ENCODE data around the gene MARK3. TPM values are rescaled to one million over a fixed set of nuclear protein-coding genes. Genes with fewer than 3 reads are reported as not detected.

MARK3 gene
- total RNA-seq: 10 to 100 TPM; 68.4 to 69.2 TPM

- intact Hi-C loops (cut with micrococcal nuclease): loop anchor here (5.0 kb wide), 1 partner anchor 48 kb away; no protein-coding TSS in a partner anchor
- peak; percentile 98 for DNase-seq
- H3K4me3 Mint-ChIP-seq: peak within 1 kb of the TSS; percentile 99
- H3K36me3 Mint-ChIP-seq (ENCODE audit: low read depth): peaks cover 16% of the 10 kb centered on the region
- peak; percentile 90 for ATAC-seq
- no peaks in the 10 kb centered on the region for H3K9me3 Mint-ChIP-seq
- peaks cover 34% of the 10 kb centered on the region for H3K4me1 Mint-ChIP-seq (ENCODE audit: low read depth)
- peak within 1 kb of the TSS; percentile 93 for H3K27ac Mint-ChIP-seq
- ChIA-PET POLR2A (interaction anchor here (0.6 to 1.9 kb wide), 8 partner anchors 12 to 56 kb away, joined by 3 to 10 read pairs (median 4); no protein-coding TSS in a partner anchor), CTCF (interaction anchor here (0.6 to 1.7 kb wide), 4 partner anchors 7 to 22 kb away, joined by 3 to 5 read pairs (median 3); no protein-coding TSS in a partner anchor)
- peaks cover 4% of the 10 kb centered on the region for H3K27me3 Mint-ChIP-seq
- no peak for TF ChIP-seq CTCF (IDR thresholded peaks at IDR 0.05)
Observed at GRCh38 chr14:103385152-103385928, at the start of gene MARK3. MARK3 (plus strand) TSS chr14:103385415; CDS start chr14:103386030, 615 bp downstream.

DNA sequence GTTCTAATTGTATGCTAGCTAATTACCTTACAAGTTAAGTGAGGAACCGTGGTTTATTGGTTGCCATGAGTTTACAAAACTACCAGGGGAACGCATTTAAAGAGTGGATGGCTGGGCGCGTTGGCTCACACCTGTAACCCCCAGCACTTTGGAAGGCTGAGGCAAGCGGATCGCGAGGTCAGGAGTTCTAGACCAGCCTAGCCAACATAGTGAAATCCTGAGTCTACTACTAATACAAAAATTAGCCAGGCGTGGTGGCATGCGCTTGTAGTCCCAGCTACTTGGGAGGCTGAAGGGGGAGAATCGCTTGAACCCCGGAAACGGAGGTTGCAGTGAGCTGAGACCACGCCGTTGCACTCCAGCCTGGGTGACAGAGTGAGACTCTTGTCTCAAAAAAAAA is 49.0 kb upstream of the MARK3 start:
- peaks cover 61% of the 10 kb centered on the region for H3K36me3 Mint-ChIP-seq (ENCODE audit: low read depth)
- intact Hi-C loops (cut with micrococcal nuclease): loop anchor here (5.0 kb wide), 1 partner anchor 51 kb away; the partner anchor contains the start of gene MARK3

DNA sequence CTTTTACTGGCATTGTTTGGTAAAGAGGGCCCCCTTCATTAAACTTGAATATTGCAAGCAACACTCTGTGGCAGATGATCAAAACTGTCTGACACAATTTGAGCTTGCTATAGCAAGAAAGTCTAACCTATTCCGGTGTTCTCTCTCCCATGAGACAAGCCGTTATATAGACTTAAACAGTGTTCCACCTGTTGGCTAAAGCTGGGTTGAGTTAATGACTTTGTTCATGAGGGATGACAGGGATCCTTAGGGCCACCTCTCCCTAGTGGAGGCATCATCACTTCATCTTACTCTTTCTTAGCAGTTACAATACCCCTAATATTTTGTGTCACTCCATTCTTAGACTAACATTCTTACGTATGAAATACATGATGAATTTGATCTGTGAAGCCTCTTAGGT is 47.4 kb upstream of the MARK3 start:
- Mint-ChIP-seq H3K4me1 (ENCODE audit: low read depth) (peaks cover 62% of the 10 kb centered on the region), H3K27ac (peak overlapping the region; percentile 87), H3K9me3 (no peaks in the 10 kb centered on the region), H3K4me3 (no peak overlapping the region), H3K27me3 (no peaks in the 10 kb centered on the region), H3K36me3 (ENCODE audit: low read depth) (peaks cover 77% of the 10 kb centered on the region)
- TF ChIP-seq CTCF (IDR thresholded peaks at IDR 0.05): no peak
- ATAC-seq (no peak), DNase-seq (no peak)
- POLR2A ChIA-PET: interaction anchor here (0.9 to 7.1 kb wide), 4 partner anchors 8 to 90 kb away, joined by 3 to 95 read pairs (median 4); no protein-coding TSS in a partner anchor
- CTCF ChIA-PET: interaction anchor here (12.5 kb wide), 1 partner anchor 54 kb away, joined by 94 read pairs; no protein-coding TSS in a partner anchor
- intact Hi-C loops (cut with micrococcal nuclease): loop anchor here (5.0 kb wide), 1 partner anchor 50 kb away; the partner anchor contains the start of gene MARK3

More for the DNA sequence above, 49.0 kb upstream of the MARK3 start:
- Mint-ChIP-seq H3K4me3 (peak overlapping the region; percentile 87), H3K27me3 (no peaks in the 10 kb centered on the region), H3K4me1 (ENCODE audit: low read depth) (peaks cover 70% of the 10 kb centered on the region), H3K27ac (peak overlapping the region; percentile 88), H3K9me3 (no peaks in the 10 kb centered on the region)
- ATAC-seq (no peak), DNase-seq (no peak)
- ChIA-PET CTCF (interaction anchor here (12.5 kb wide), 1 partner anchor 56 kb away, joined by 94 read pairs; no protein-coding TSS in a partner anchor), POLR2A (interaction anchor here (1.2 to 7.1 kb wide), 6 partner anchors 10 to 232 kb away, joined by 3 to 95 read pairs (median 4); partner anchors contain the start of gene MARK3)
- no peak for TF ChIP-seq CTCF (IDR thresholded peaks at IDR 0.05)

- intact Hi-C loops (cut with micrococcal nuclease): loop anchor here (5.0 kb wide), 1 partner anchor 48 kb away; the partner anchor contains the start of gene MARK3
- no peak for DNase-seq
- ChIA-PET CTCF (interaction anchor here (1.2 to 12.5 kb wide), 2 partner anchors 30 to 53 kb away, joined by 3 to 94 read pairs; no protein-coding TSS in a partner anchor), POLR2A (interaction anchor here (1.3 to 1.6 kb wide), 3 partner anchors 19 to 45 kb away, joined by 3 to 4 read pairs (median 4); no protein-coding TSS in a partner anchor)
- Mint-ChIP-seq H3K4me1 (ENCODE audit: low read depth) (peaks cover 60% of the 10 kb centered on the region), H3K27me3 (no peaks in the 10 kb centered on the region), H3K27ac (peak overlapping the region; percentile 73), H3K36me3 (ENCODE audit: low read depth) (peaks cover 90% of the 10 kb centered on the region), H3K9me3 (no peaks in the 10 kb centered on the region), H3K4me3 (no peak overlapping the region)
- ATAC-seq: no peak
- TF ChIP-seq CTCF (IDR thresholded peaks at IDR 0.05): no peak
Observed at GRCh38 chr14:103339561-103339960, 45.7 kb upstream of the MARK3 start.
